ENCODE results near the gene CIPC.

The CIPC gene

GRCh38 chr14:77133720-77134338 lies 35.8 kb downstream of the CIPC start:
- DNase-seq: peak; percentile 56
- no peak overlapping the region for H3K4me3 Mint-ChIP-seq
- peak; percentile 92 to 97 for ATAC-seq (replicated peaks)
- H3K9me3 Mint-ChIP-seq: peaks cover 0 to 2% of the 10 kb centered on the region in 2 donors
- peaks cover 0 to 3% of the 10 kb centered on the region in 2 donors for H3K36me3 Mint-ChIP-seq
- no peak overlapping the region for H3K27ac Mint-ChIP-seq
- H3K4me1 Mint-ChIP-seq: peaks cover 12 to 14% of the 10 kb centered on the region in 2 donors
- H3K27me3 Mint-ChIP-seq: peaks cover 76 to 85% of the 10 kb centered on the region in 2 donors

DNA sequence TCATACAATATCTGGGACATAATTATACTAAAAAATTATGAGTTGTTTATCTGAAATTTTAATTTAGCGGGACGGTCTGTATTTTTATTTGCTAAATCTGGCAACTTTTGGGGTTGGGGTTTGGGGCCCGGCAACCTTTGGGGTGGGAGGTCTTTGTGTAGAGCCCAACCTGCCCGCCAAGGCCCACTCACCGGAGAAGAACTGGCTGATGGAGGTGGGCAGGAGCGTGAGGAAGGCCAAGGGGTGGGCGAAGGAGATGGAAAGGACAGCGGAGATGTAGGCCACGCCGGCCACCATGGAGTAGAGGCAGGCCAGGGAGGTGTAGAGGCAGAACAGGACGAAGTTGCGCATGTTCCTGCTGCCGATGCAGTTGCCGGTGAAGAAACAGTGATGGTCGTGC lies 41.0 kb downstream of the CIPC start:
- Mint-ChIP-seq H3K36me3 (peaks cover 0 to 3% of the 10 kb centered on the region in 2 donors), H3K9me3 (no peaks in the 10 kb centered on the region), H3K4me1 (peaks cover 23 to 37% of the 10 kb centered on the region in 2 donors), H3K4me3 (peak overlapping the region; percentile 67 to 73), H3K27ac (no peak overlapping the region), H3K27me3 (peaks cover 77 to 89% of the 10 kb centered on the region in 2 donors)
- DNase-seq (no peak), ATAC-seq (replicated peaks) (no peak)

DNA sequence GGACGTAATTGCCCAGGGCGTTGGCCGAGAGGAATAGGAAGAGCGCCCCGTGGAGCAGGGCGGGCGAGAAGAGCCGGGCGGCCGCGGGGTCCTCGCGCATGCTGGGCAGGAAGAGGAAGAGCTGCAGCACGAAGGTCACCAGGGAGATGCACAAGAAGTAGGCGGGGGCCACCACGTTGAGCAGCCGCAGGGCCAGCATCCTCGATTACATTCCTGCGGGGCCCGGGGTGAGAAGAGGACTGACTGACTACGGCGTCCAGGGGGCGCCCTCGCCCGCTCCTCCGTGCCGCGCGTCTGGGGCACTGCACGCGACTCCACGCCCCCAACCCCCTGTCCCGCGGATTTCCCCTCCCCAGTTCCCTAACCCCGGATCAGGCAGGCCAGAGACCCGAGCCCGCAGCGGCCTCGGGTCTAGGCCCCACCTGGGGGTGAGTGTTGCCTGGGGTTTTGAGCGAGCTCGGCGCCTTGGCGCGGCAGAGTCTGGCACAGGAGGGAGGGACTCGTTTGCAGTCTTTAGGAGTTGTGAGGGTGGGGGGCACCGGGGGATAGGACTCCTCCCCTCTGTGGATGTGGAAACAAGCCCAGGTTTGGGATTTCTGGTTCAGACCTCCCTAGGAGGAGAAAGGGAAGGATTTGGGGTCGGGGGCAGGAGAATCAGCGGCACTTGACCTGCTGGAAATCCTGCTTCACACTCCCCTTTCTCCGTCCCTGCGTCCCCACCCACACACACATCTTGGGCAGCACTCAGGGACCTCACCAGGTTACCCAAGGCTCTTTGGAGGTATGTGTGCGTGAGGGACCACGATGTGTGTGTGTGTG lies 41.7 kb downstream of the CIPC start:
- Mint-ChIP-seq H3K4me1 (peaks cover 23 to 36% of the 10 kb centered on the region in 2 donors), H3K9me3 (no peaks in the 10 kb centered on the region), H3K27me3 (peaks cover 77 to 89% of the 10 kb centered on the region in 2 donors), H3K27ac (peak overlapping the region; percentile 67), H3K4me3 (peak overlapping the region; percentile 67 to 73), H3K36me3 (peaks cover 0 to 3% of the 10 kb centered on the region in 2 donors)
- DNase-seq: no peak
- peak; percentile 81 to 85 for ATAC-seq (replicated peaks)

DNA sequence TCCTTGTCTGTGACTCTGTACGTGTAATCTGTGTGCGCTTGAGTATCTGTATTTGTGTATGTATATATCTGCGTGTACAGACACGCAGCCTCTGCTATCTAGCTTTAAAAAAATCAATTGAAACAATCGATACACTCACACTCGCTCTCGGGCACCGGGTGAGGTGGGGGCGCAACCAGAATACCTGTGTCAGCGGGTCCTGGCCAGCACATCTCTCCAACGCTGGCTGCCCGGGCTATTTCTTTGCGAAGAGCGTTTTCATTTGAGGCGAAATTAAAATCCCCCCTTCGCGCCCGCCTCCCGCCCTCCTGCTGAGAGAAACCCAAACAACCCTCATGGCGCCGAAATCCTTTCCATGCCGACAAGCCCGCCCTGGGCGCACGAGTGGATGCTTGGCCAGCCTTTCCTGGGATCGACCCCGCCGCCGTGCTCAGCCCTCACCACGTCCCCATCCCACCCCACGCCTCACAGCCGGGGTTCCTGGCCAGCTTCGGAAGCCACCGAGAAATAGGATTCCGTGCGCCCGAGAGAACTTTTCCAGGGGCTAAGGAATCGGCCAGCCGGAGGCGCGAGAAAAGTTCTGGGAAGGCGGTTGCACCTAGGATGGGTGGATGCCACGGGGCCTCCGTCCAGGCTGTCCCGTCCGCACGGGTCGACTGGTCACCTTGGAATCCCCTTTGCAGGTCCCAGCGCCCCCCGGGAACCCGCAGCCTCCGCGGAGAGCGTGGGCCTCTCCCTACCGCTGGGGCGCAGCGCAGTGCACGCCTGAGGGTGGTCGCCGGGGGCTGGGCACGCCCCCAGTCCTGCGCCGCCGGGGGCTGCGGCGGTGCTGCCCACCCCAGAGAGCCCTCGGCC lies 42.5 kb downstream of the CIPC start:
- no peaks in the 10 kb centered on the region for H3K9me3 Mint-ChIP-seq
- peaks cover 0 to 3% of the 10 kb centered on the region in 2 donors for H3K36me3 Mint-ChIP-seq
- no peak for ATAC-seq (replicated peaks)
- H3K4me1 Mint-ChIP-seq: peaks cover 23 to 36% of the 10 kb centered on the region in 2 donors
- peak overlapping the region; percentile 67 to 73 for H3K4me3 Mint-ChIP-seq
- H3K27ac Mint-ChIP-seq: peak overlapping the region; percentile 71
- peaks cover 73 to 86% of the 10 kb centered on the region in 2 donors for H3K27me3 Mint-ChIP-seq
- DNase-seq: no peak

- Mint-ChIP-seq H3K27ac (no peak within 1 kb of the TSS), H3K9me3 (no peaks in the 10 kb centered on the region), H3K4me3 (peak within 1 kb of the TSS; percentile 67 to 73), H3K36me3 (peaks cover 0 to 3% of the 10 kb centered on the region in 2 donors), H3K4me1 (peaks cover 23 to 36% of the 10 kb centered on the region in 2 donors), H3K27me3 (peaks cover 73 to 89% of the 10 kb centered on the region in 2 donors)
- DNase-seq (no peak), ATAC-seq (replicated peaks) (peak; percentile 49)
Observed at GRCh38 chr14:77141214-77142004, 43.4 kb downstream of the CIPC start, which contains the start of gene ZDHHC22. Gene ZDHHC22 (minus strand): TSS chr14:77141791. CDS start chr14:77139738, 2,053 bp downstream.

- H3K4me3 Mint-ChIP-seq: peak overlapping the region; percentile 58 to 73
Observed at GRCh38 chr14:77142005-77142800, 44.1 kb downstream of the CIPC start.

DNA sequence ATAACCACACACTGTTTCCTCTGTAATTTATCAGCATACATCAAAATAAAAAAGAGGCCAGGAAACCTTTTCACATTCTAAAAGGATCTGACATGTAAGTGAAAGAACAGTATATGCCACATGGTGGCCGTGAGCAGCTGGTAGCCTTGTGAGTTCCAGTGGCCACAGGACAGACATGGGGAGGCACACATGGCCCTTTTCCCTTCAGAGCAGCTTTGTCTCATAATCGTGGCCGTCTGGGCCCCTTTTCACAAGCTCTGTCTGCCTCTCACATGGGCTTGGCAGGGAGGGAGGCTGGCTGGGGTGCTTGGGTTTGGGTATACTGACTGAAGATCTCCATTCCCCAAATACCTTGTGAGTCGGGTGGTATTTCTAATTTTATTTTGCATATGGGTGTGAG lies 45.0 kb downstream of the CIPC start:
- ATAC-seq (replicated peaks) (no peak), DNase-seq (no peak)
- Mint-ChIP-seq H3K4me3 (no peak overlapping the region), H3K27me3 (peaks cover 64 to 83% of the 10 kb centered on the region in 2 donors), H3K36me3 (peaks cover 0 to 3% of the 10 kb centered on the region in 2 donors), H3K9me3 (no peaks in the 10 kb centered on the region), H3K27ac (no peak overlapping the region), H3K4me1 (peaks cover 23 to 36% of the 10 kb centered on the region in 2 donors)

More at GRCh38 chr14:77142005-77142800, 44.1 kb downstream of the CIPC start:
- H3K4me1 Mint-ChIP-seq: peaks cover 23 to 36% of the 10 kb centered on the region in 2 donors
- ATAC-seq (replicated peaks) (no peak), DNase-seq (no peak)
- no peaks in the 10 kb centered on the region for H3K9me3 Mint-ChIP-seq
- H3K27ac Mint-ChIP-seq: no peak overlapping the region
- peaks cover 70 to 87% of the 10 kb centered on the region in 2 donors for H3K27me3 Mint-ChIP-seq
- peaks cover 0 to 3% of the 10 kb centered on the region in 2 donors for H3K36me3 Mint-ChIP-seq

DNA sequence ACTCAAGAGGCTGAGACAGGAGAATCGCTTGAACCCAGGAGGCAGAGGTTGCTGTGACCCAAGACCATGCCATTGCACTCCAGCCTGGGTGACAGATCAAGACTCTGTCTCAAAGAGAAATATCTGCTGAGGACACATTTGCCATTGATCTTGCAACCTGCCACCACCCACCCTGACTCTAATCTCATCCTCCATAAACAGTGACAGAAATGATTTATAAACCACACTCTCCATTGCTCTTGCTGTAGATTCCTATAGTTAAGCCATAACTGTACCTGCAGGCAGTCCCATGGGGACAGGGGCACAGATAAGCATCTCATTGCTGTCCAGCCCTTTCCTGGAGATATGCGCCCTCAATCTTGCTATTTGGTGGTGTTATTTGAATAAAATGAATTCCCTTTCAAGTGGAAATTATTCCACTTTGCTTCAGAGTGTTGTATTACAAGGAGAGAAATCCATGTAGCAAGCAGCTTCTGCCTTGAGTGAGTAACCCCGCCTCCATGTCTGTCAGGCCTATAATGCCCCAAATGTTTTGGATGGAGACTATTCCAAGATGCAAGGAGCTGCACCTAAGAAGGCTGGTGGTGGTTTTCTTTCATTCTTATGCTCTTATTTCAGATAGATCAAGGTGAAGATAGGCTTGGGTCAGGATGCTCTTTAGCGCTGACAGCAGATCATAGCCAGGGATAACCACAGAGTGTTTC lies 46.5 kb downstream of the CIPC start:
- Mint-ChIP-seq H3K27me3 (peaks cover 61 to 82% of the 10 kb centered on the region in 2 donors), H3K36me3 (no peaks in the 10 kb centered on the region), H3K4me1 (peaks cover 14 to 25% of the 10 kb centered on the region in 2 donors), H3K4me3 (no peak overlapping the region), H3K9me3 (no peaks in the 10 kb centered on the region), H3K27ac (no peak overlapping the region)
- DNase-seq (no peak), ATAC-seq (replicated peaks) (no peak)

DNA sequence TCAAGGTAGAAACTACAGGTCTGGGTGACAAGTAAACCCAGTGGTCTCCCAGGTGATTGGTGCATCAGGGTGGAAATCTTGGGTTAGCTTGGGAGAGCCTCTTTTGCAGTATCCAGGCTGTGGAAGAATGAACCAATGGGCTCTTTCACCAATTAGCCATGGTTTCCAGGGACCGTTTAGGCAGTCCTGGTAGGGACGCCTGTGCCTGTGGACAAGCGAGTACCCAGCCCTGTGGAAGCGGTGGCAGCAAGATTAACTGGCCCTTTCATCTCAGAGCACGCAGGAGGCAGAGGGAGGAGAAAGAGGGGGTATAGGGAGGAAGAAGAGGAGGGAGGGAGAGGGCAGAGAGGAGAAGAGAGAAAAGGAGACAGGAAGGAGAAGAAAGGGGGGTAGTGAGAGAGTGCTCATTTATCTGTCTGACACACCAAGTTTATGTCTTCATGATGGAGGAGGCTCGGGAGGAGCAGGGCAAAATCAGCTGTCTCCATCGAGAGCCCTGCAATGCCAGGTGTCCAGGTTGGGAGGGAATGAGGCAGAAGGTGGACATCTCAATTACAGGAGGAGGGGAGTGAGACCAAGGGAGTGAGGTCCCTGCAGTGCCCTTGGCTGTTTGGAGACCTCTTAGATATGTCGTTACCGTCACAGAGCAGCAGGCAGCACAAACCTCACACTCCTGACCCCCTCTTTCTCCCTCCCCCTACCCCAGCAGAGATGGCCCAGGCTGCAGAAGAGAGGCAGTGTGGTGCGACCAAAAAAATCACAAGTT lies 48.1 kb downstream of the CIPC start:
- Mint-ChIP-seq H3K9me3 (no peaks in the 10 kb centered on the region), H3K27ac (no peak overlapping the region), H3K4me3 (no peak overlapping the region), H3K27me3 (peaks cover 49 to 70% of the 10 kb centered on the region in 2 donors), H3K4me1 (peaks cover 6 to 12% of the 10 kb centered on the region in 2 donors), H3K36me3 (no peaks in the 10 kb centered on the region)
- ATAC-seq (replicated peaks) (no peak), DNase-seq (no peak)

DNA sequence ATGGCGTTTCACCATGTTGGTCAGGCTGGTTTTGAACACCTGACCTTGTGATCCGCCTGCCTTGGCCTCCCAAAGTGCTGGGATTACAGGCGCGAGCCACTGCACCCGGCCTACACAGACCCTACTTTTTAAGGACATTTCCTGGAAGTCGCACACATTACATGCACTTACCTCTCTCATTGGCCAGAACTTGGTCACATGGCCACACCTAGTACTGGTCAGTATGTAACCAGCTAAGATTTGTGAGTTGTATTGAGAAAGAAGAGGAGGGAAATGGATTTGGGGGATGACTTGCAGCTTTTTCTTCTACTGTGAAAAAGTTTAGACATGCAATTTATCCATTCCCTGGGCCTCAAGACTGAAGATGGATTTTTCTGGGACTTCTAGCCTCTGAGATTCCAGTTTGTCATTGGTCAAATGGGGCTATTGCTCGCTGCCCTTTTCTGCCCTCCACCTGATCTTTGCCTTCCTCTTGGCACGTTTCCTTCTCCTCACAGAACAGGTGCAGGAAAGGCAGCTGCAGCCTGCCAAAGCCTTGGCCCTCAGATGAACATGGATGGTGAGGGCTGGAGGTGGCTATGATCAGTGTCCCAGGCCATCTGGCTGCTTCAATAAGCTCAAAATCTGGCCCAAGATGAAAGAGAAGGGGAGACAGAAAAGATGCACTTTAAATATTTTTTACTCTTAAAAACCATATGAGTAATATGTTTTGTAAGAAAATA lies 50.6 kb downstream of the CIPC start:
- Mint-ChIP-seq H3K27me3 (peaks cover 37 to 71% of the 10 kb centered on the region in 2 donors), H3K9me3 (no peaks in the 10 kb centered on the region), H3K4me1 (peaks cover 0 to 2% of the 10 kb centered on the region in 2 donors), H3K27ac (no peak overlapping the region), H3K4me3 (no peak overlapping the region), H3K36me3 (no peaks in the 10 kb centered on the region)
- DNase-seq: no peak
- no peak for ATAC-seq (replicated peaks)

- Mint-ChIP-seq H3K27ac (no peak overlapping the region), H3K27me3 (peaks cover 43 to 74% of the 10 kb centered on the region in 2 donors), H3K4me3 (no peak overlapping the region), H3K9me3 (no peaks in the 10 kb centered on the region), H3K4me1 (peaks cover 0 to 2% of the 10 kb centered on the region in 2 donors), H3K36me3 (no peaks in the 10 kb centered on the region)
- ATAC-seq (replicated peaks): no peak
- DNase-seq: no peak
Observed at GRCh38 chr14:77151245-77151644, 53.2 kb downstream of the CIPC start.
